Mesothelial cell of epicardium (in vitro differentiated cells): ENCODE measurements around the gene FAM78A. TPM values are rescaled to one million over a fixed set of nuclear protein-coding genes. Genes with fewer than 3 reads are reported as not detected.
"Not testable (repeated sequence)": the region's sequence is repeated elsewhere in the genome, so short reads cannot be mapped to it uniquely, and the experiment has no call there.

Experiments
- DNase-seq, 2 experiments: peaks; one replicate each; pipeline ENCODE4 v3.0.0; 2021; ENCODE audit warnings: low spot score in 2 of 2; ENCODE audit not compliant: unreplicated experiment in 2 of 2
- H3K27ac Mint-ChIP-seq: 2 replicates; pipeline ENCODE4 v1.8.0; 2021; ENCODE audit warnings: mixed read lengths
- H3K27me3 Mint-ChIP-seq: 2 replicates; pipeline ENCODE4 v1.8.0; 2021; ENCODE audit warnings: low read depth, mixed read lengths
- H3K36me3 Mint-ChIP-seq: 2 replicates; pipeline ENCODE4 v1.8.0; 2021; ENCODE audit warnings: mixed read lengths
- H3K4me1 Mint-ChIP-seq: 2 replicates; pipeline ENCODE4 v1.8.0; 2021; ENCODE audit warnings: mixed read lengths
- H3K4me3 Mint-ChIP-seq: 2 replicates; pipeline ENCODE4 v1.8.0; 2021; ENCODE audit warnings: mild to moderate bottlenecking, moderate library complexity, mixed read lengths
- H3K9me3 Mint-ChIP-seq: 2 replicates; pipeline ENCODE4 v1.8.0; 2021; ENCODE audit warnings: mixed read lengths
- CTCF ChIP-seq: fragments of 200-600 bp; sonication (generic); IDR thresholded peaks from one replicate; pipeline ENCODE4 v1.5.0; 2021; ENCODE audit warnings: antibody characterized with exemption; ENCODE audit not compliant: unreplicated experiment
- total RNA-seq: library from RNA; stranded (reverse); gene quantifications from 3 replicates; pipeline ENCODE4 v1.2.1, GENCODE V29; 2021

The FAM78A gene
- total RNA-seq, 1 donor from 2014 or later, result 0.80 TPM

GRCh38 chr9:131266266-131267229 lies 9.8 kb downstream of the FAM78A start:
- H3K4me3 Mint-ChIP-seq, result no peak overlapping the region

GRCh38 chr9:131264231-131264630 lies 12.1 kb downstream of the FAM78A start:
- Mint-ChIP-seq H3K36me3 (no peaks in the 10 kb centered on the region), H3K4me3 (no peak overlapping the region), H3K27me3 (no peaks in the 10 kb centered on the region), H3K4me1 (no peaks in the 10 kb centered on the region), H3K9me3 (no peaks in the 10 kb centered on the region), H3K27ac (no peak overlapping the region)
- DNase-seq, result no peak
- no peak for TF ChIP-seq CTCF

More at GRCh38 chr9:131266266-131267229, 9.8 kb downstream of the FAM78A start:
- no peak for TF ChIP-seq CTCF
- no peaks in the 10 kb centered on the region for H3K36me3 Mint-ChIP-seq
- no peaks in the 10 kb centered on the region for H3K4me1 Mint-ChIP-seq
- H3K27ac Mint-ChIP-seq, result no peak overlapping the region
- H3K9me3 Mint-ChIP-seq, result no peaks in the 10 kb centered on the region
- DNase-seq, result no peak
- H3K27me3 Mint-ChIP-seq, result no peaks in the 10 kb centered on the region

GRCh38 chr9:131263701-131264100 lies 12.6 kb downstream of the FAM78A start:
- Mint-ChIP-seq H3K9me3 (no peaks in the 10 kb centered on the region), H3K36me3 (no peaks in the 10 kb centered on the region), H3K4me1 (no peaks in the 10 kb centered on the region), H3K27me3 (no peaks in the 10 kb centered on the region), H3K4me3 (no peak overlapping the region), H3K27ac (no peak overlapping the region)
- TF ChIP-seq CTCF, result no peak
- no peak for DNase-seq

- not testable (repeated sequence) for H3K4me1 Mint-ChIP-seq, H3K27me3 Mint-ChIP-seq, H3K36me3 Mint-ChIP-seq, H3K9me3 Mint-ChIP-seq, DNase-seq, H3K4me3 Mint-ChIP-seq, H3K27ac Mint-ChIP-seq
These were observed 13.3 kb downstream of the FAM78A start for GRCh38 chr9:131263033-131263343.

- TF ChIP-seq CTCF, result no peak
- no peaks in the 10 kb centered on the region for H3K36me3 Mint-ChIP-seq
These were observed 13.8 kb downstream of the FAM78A start for GRCh38 chr9:131262327-131263032.

More at GRCh38 chr9:131262327-131263032, 13.8 kb downstream of the FAM78A start:
- no peak for DNase-seq
- H3K4me1 Mint-ChIP-seq, result no peaks in the 10 kb centered on the region
- H3K9me3 Mint-ChIP-seq, result no peaks in the 10 kb centered on the region
- no peak overlapping the region for H3K27ac Mint-ChIP-seq
- no peak overlapping the region for H3K4me3 Mint-ChIP-seq
- H3K27me3 Mint-ChIP-seq, result no peaks in the 10 kb centered on the region
